ENCODE data around the gene EMP3.

EMP3 gene

GRCh38 chr19:48342414-48342738 is 17.0 kb downstream of the EMP3 start:
- no peak overlapping the region for H3K4me3 ChIP-seq (ENCODE audit: low read depth, low read length)
- no peak for DNase-seq (ENCODE audit: low read depth)

GRCh38 chr19:48342841-48343540 is 17.6 kb downstream of the EMP3 start:
- DNase-seq (ENCODE audit: low read depth), result no peak

GRCh38 chr19:48344892-48345291 is 19.5 kb downstream of the EMP3 start:
- H3K4me3 ChIP-seq (ENCODE audit: low read depth, low read length), result no peak overlapping the region
- DNase-seq (ENCODE audit: low read depth), result no peak

More at GRCh38 chr19:48342841-48343540, 17.6 kb downstream of the EMP3 start:
- no peak overlapping the region for H3K4me3 ChIP-seq (ENCODE audit: low read depth, low read length)

- no peak for DNase-seq (ENCODE audit: low read depth)
- no peak overlapping the region for H3K4me3 ChIP-seq (ENCODE audit: low read depth, low read length)
These were observed 20.8 kb downstream of the EMP3 start for GRCh38 chr19:48346191-48346590.

- no peak overlapping the region for H3K4me3 ChIP-seq (ENCODE audit: low read depth, low read length)
- DNase-seq (ENCODE audit: low read depth), result no peak
These were observed 22.7 kb downstream of the EMP3 start for GRCh38 chr19:48348045-48348444.

- DNase-seq (ENCODE audit: low read depth), result no peak
- no peak overlapping the region for H3K4me3 ChIP-seq (ENCODE audit: low read depth, low read length)
These were observed 23.4 kb downstream of the EMP3 start for GRCh38 chr19:48348737-48349136.

- H3K4me3 ChIP-seq (ENCODE audit: low read depth, low read length), result no peak overlapping the region
- no peak for DNase-seq (ENCODE audit: low read depth)
These were observed 25.5 kb downstream of the EMP3 start for GRCh38 chr19:48350856-48351255.

- DNase-seq (ENCODE audit: low read depth), result no peak
These were observed 26.0 kb downstream of the EMP3 start for GRCh38 chr19:48351341-48351752.

GRCh38 chr19:48353677-48354076 is 28.3 kb downstream of the EMP3 start:
- no peak overlapping the region for H3K4me3 ChIP-seq (ENCODE audit: low read depth, low read length)
- DNase-seq (ENCODE audit: low read depth), result no peak

More at GRCh38 chr19:48351341-48351752, 26.0 kb downstream of the EMP3 start:
- no peak overlapping the region for H3K4me3 ChIP-seq (ENCODE audit: low read depth, low read length)

- H3K4me3 ChIP-seq (ENCODE audit: low read depth, low read length), result no peak overlapping the region
- no peak for DNase-seq (ENCODE audit: low read depth)
These were observed 29.1 kb downstream of the EMP3 start for GRCh38 chr19:48354332-48354992.

- DNase-seq (ENCODE audit: low read depth), result no peak
- no peak overlapping the region for H3K4me3 ChIP-seq (ENCODE audit: low read depth, low read length)
These were observed 30.1 kb downstream of the EMP3 start for GRCh38 chr19:48355365-48355954.

- no peak overlapping the region for H3K4me3 ChIP-seq (ENCODE audit: low read depth, low read length)
- DNase-seq (ENCODE audit: low read depth), result no peak
These were observed 33.8 kb downstream of the EMP3 start for GRCh38 chr19:48359123-48359522.

- no peak overlapping the region for H3K4me3 ChIP-seq (ENCODE audit: low read depth, low read length)
- no peak for DNase-seq (ENCODE audit: low read depth)
These were observed 36.6 kb downstream of the EMP3 start for GRCh38 chr19:48361912-48362311.

- DNase-seq (ENCODE audit: low read depth), result peak; percentile 79
- H3K4me3 ChIP-seq (ENCODE audit: low read depth, low read length), result peak overlapping the region; percentile 82
These were observed 37.6 kb downstream of the EMP3 start for GRCh38 chr19:48362716-48363499.

GRCh38 chr19:48363500-48363809 is 38.1 kb downstream of the EMP3 start:
- DNase-seq (ENCODE audit: low read depth), result no peak
- peak overlapping the region; percentile 82 for H3K4me3 ChIP-seq (ENCODE audit: low read depth, low read length)

- peak; percentile 98 for DNase-seq (ENCODE audit: low read depth)
- H3K4me3 ChIP-seq (ENCODE audit: low read depth, low read length), result peak within 1 kb of the TSS; percentile 82
These were observed 38.7 kb downstream of the EMP3 start, which contains the start of the genes SYNGR4 and TMEM143 for GRCh38 chr19:48363810-48364597. SYNGR4 (plus strand) TSS chr19:48364367; CDS start chr19:48365843, 1,476 bp downstream. TMEM143 (minus strand) TSS chr19:48363940; CDS start chr19:48363920, 20 bp downstream.

- H3K4me3 ChIP-seq (ENCODE audit: low read depth, low read length), result peak overlapping the region; percentile 82
- no peak for DNase-seq (ENCODE audit: low read depth)
These were observed 39.4 kb downstream of the EMP3 start for GRCh38 chr19:48364598-48365348.

GRCh38 chr19:48365602-48366001 is 40.2 kb downstream of the EMP3 start:
- DNase-seq (ENCODE audit: low read depth), result no peak
- no peak overlapping the region for H3K4me3 ChIP-seq (ENCODE audit: low read depth, low read length)

GRCh38 chr19:48367855-48368254 is 42.5 kb downstream of the EMP3 start:
- no peak overlapping the region for H3K4me3 ChIP-seq (ENCODE audit: low read depth, low read length)
- DNase-seq (ENCODE audit: low read depth), result no peak

Data from skeletal muscle cell (primary cell).